Activated naive CD8-positive, alpha-beta T cell treated with anti-CD3 and anti-CD28 coated beads, Interleukin-2, amount 10 ng/mL, durations not matched to agents 7 days and 5 days (primary cell): ENCODE measurements around the gene ATF6B. TPM values are rescaled to one million over a fixed set of nuclear protein-coding genes. Genes with fewer than 3 reads are reported as not detected.

Source experiments
- ATAC-seq: fragments of 150-1000 bp; cut with Tn5 transposase; one replicate; pipeline ENCODE4 v1.10.0; 2021; ENCODE audit warnings: low read depth, moderate library complexity
- POLR2A ChIA-PET: fragments of 350-600 bp; sonication (Branson Sonifier 250); formaldehyde crosslinking; loops from one replicate; lab custom pipeline; 2021; ENCODE audit warnings: antibody characterized with exemption; lab: Charles Lee
- DNase-seq: peaks from one replicate; pipeline ENCODE4 v3.0.0; 2021
- H3K27ac Mint-ChIP-seq: one replicate; pipeline ENCODE4 v1.8.0; 2022; ENCODE audit warnings: mild to moderate bottlenecking, mixed read lengths
- H3K27me3 Mint-ChIP-seq: one replicate; pipeline ENCODE4 v1.8.0; 2022; ENCODE audit warnings: mild to moderate bottlenecking, moderate library complexity, mixed read lengths
- H3K36me3 Mint-ChIP-seq: one replicate; pipeline ENCODE4 v1.8.0; 2021; ENCODE audit warnings: mild to moderate bottlenecking, mixed read lengths
- H3K4me1 Mint-ChIP-seq: one replicate; pipeline ENCODE4 v1.8.0; 2021; ENCODE audit warnings: mixed read lengths
- H3K4me3 Mint-ChIP-seq: one replicate; pipeline ENCODE4 v1.8.0; 2022; ENCODE audit warnings: mild to moderate bottlenecking, moderate library complexity, mixed read lengths
- H3K9me3 Mint-ChIP-seq: one replicate; pipeline ENCODE4 v1.8.0; 2021; ENCODE audit warnings: mixed read lengths
- total RNA-seq, 2 experiments: library from RNA; stranded (reverse); gene quantifications; one replicate each; pipeline ENCODE4 v1.2.3, GENCODE V29; 2021

The ATF6B gene
- total RNA-seq, 2 experiments from 2014 or later, result 136 to 147 TPM

- POLR2A ChIA-PET, result no interaction called here
Observed at GRCh38 chr6:32097364-32097763, 30.7 kb downstream of the ATF6B start.

GRCh38 chr6:32096394-32097258 is 31.4 kb downstream of the ATF6B start:
- H3K36me3 Mint-ChIP-seq, result no peaks in the 10 kb centered on the region
- no peak overlapping the region for H3K4me3 Mint-ChIP-seq
- no peaks in the 10 kb centered on the region for H3K9me3 Mint-ChIP-seq
- no peak overlapping the region for H3K27ac Mint-ChIP-seq
- H3K27me3 Mint-ChIP-seq, result peaks cover 56% of the 10 kb centered on the region
- ATAC-seq (no peak), DNase-seq (no peak)
- POLR2A ChIA-PET, result no interaction called here
- H3K4me1 Mint-ChIP-seq, result peaks cover 3% of the 10 kb centered on the region

More at GRCh38 chr6:32097364-32097763, 30.7 kb downstream of the ATF6B start:
- no peak overlapping the region for H3K27ac Mint-ChIP-seq
- H3K27me3 Mint-ChIP-seq, result peaks cover 51% of the 10 kb centered on the region
- no peak for DNase-seq
- H3K4me1 Mint-ChIP-seq, result peaks cover 3% of the 10 kb centered on the region
- no peaks in the 10 kb centered on the region for H3K9me3 Mint-ChIP-seq
- no peak for ATAC-seq
- H3K36me3 Mint-ChIP-seq, result no peaks in the 10 kb centered on the region
- no peak overlapping the region for H3K4me3 Mint-ChIP-seq

GRCh38 chr6:32096087-32096393 is 32.0 kb downstream of the ATF6B start:
- no peaks in the 10 kb centered on the region for H3K9me3 Mint-ChIP-seq
- H3K4me3 Mint-ChIP-seq, result no peak overlapping the region
- POLR2A ChIA-PET, result no interaction called here
- H3K4me1 Mint-ChIP-seq, result peaks cover 3% of the 10 kb centered on the region
- H3K36me3 Mint-ChIP-seq, result no peaks in the 10 kb centered on the region
- peaks cover 58% of the 10 kb centered on the region for H3K27me3 Mint-ChIP-seq
- DNase-seq, result no peak
- H3K27ac Mint-ChIP-seq, result no peak overlapping the region
- ATAC-seq, result peak; percentile 30

GRCh38 chr6:32095338-32096086 is 32.5 kb downstream of the ATF6B start:
- DNase-seq (no peak), ATAC-seq (peak; percentile 19)
- no peaks in the 10 kb centered on the region for H3K9me3 Mint-ChIP-seq
- H3K4me1 Mint-ChIP-seq, result peaks cover 3% of the 10 kb centered on the region
- POLR2A ChIA-PET, result no interaction called here
- peaks cover 59% of the 10 kb centered on the region for H3K27me3 Mint-ChIP-seq
- H3K27ac Mint-ChIP-seq, result no peak overlapping the region
- no peaks in the 10 kb centered on the region for H3K36me3 Mint-ChIP-seq
- H3K4me3 Mint-ChIP-seq, result no peak overlapping the region

- Mint-ChIP-seq H3K9me3 (no peaks in the 10 kb centered on the region), H3K27ac (no peak overlapping the region), H3K36me3 (no peaks in the 10 kb centered on the region), H3K27me3 (peaks cover 60% of the 10 kb centered on the region), H3K4me1 (peaks cover 3% of the 10 kb centered on the region), H3K4me3 (no peak overlapping the region)
- ATAC-seq (no peak), DNase-seq (no peak)
- POLR2A ChIA-PET, result no interaction called here
Observed at GRCh38 chr6:32092760-32093497, 35.1 kb downstream of the ATF6B start.

GRCh38 chr6:32089082-32089828 is 38.8 kb downstream of the ATF6B start:
- Mint-ChIP-seq H3K9me3 (no peaks in the 10 kb centered on the region), H3K4me3 (no peak overlapping the region), H3K36me3 (no peaks in the 10 kb centered on the region), H3K4me1 (peaks cover 6% of the 10 kb centered on the region), H3K27me3 (peaks cover 53% of the 10 kb centered on the region), H3K27ac (no peak overlapping the region)
- ATAC-seq (no peak), DNase-seq (no peak)
- POLR2A ChIA-PET, result interaction anchor here (1.2 kb wide), 1 partner anchor 10 kb away, joined by 3 read pairs; no protein-coding TSS in a partner anchor

GRCh38 chr6:32088487-32089049 is 39.5 kb downstream of the ATF6B start:
- ATAC-seq (no peak), DNase-seq (no peak)
- H3K27me3 Mint-ChIP-seq, result peaks cover 50% of the 10 kb centered on the region
- POLR2A ChIA-PET, result interaction anchor here (0.5 to 1.2 kb wide), 3 partner anchors 10 to 66 kb away, joined by 3 to 5 read pairs (median 3); no protein-coding TSS in a partner anchor
- no peak overlapping the region for H3K27ac Mint-ChIP-seq
- peaks cover 6% of the 10 kb centered on the region for H3K4me1 Mint-ChIP-seq
- no peaks in the 10 kb centered on the region for H3K9me3 Mint-ChIP-seq
- H3K36me3 Mint-ChIP-seq, result no peaks in the 10 kb centered on the region
- H3K4me3 Mint-ChIP-seq, result no peak overlapping the region

GRCh38 chr6:32087574-32088486 is 40.2 kb downstream of the ATF6B start:
- DNase-seq (peak; percentile 83), ATAC-seq (peak; percentile 89)
- Mint-ChIP-seq H3K4me1 (peaks cover 6% of the 10 kb centered on the region), H3K27ac (no peak overlapping the region), H3K27me3 (peaks cover 45% of the 10 kb centered on the region), H3K36me3 (no peaks in the 10 kb centered on the region), H3K9me3 (no peaks in the 10 kb centered on the region), H3K4me3 (no peak overlapping the region)
- POLR2A ChIA-PET, result interaction anchor here (0.5 to 1.2 kb wide), 4 partner anchors 11 to 403 kb away, joined by 3 to 6 read pairs (median 4); no protein-coding TSS in a partner anchor

GRCh38 chr6:32086661-32087573 is 41.1 kb downstream of the ATF6B start:
- Mint-ChIP-seq H3K4me3 (peak overlapping the region; percentile 29), H3K4me1 (peaks cover 6% of the 10 kb centered on the region), H3K36me3 (no peaks in the 10 kb centered on the region), H3K9me3 (no peaks in the 10 kb centered on the region), H3K27ac (no peak overlapping the region), H3K27me3 (peaks cover 41% of the 10 kb centered on the region)
- POLR2A ChIA-PET, result interaction anchor here (0.6 to 1.2 kb wide), 2 partner anchors 68 to 402 kb away, joined by 3 to 6 read pairs; no protein-coding TSS in a partner anchor
- ATAC-seq (peak; percentile 38), DNase-seq (no peak)

GRCh38 chr6:32085759-32086459 is 42.1 kb downstream of the ATF6B start:
- H3K27ac Mint-ChIP-seq, result no peak overlapping the region
- H3K36me3 Mint-ChIP-seq, result no peaks in the 10 kb centered on the region
- no peaks in the 10 kb centered on the region for H3K9me3 Mint-ChIP-seq
- no peak overlapping the region for H3K4me3 Mint-ChIP-seq
- ATAC-seq (no peak), DNase-seq (no peak)
- H3K27me3 Mint-ChIP-seq, result peaks cover 37% of the 10 kb centered on the region
- POLR2A ChIA-PET, result no interaction called here
- H3K4me1 Mint-ChIP-seq, result peaks cover 6% of the 10 kb centered on the region
